Measurements from ENCODE around the gene SLC27A4. TPM values are rescaled to one million over a fixed set of nuclear protein-coding genes. Genes with fewer than 3 reads are reported as not detected.

Gene SLC27A4
- total and polyA plus RNA-seq, 2 donors (not counting 1 experiment from before 2014, with no cell fraction given): 10.0 to 12.9 TPM

- intact Hi-C loops (cut with micrococcal nuclease): no loop called here
- CTCF ChIA-PET: no interaction called here
- no CpG with 5 or more reads among the region's 4 CpGs for WGBS (ENCODE audit: insufficient coverage)
Measured at GRCh38 chr9:128314697-128315096, 25.6 kb upstream of the SLC27A4 start.

GRCh38 chr9:128316421-128316820 is 23.9 kb upstream of the SLC27A4 start:
- Histone ChIP-seq H2AFZ (ENCODE audit: insufficient read depth, low read depth, low read length, poor library complexity, severe bottlenecking) (no peak overlapping the region), H3K4me1 (ENCODE audit: control insufficient read depth in 2 of 2, insufficient read depth in 2 of 2, low read length in 2 of 2) (peaks cover 2 to 3% of the 10 kb centered on the region in 2 donors), H3K4me3 (ENCODE audit: control extremely low read depth in 1 of 5, extremely low read depth in 1 of 5, insufficient read depth in 1 of 5, low read depth in 2 of 5, low read length in 4 of 5) (no peak overlapping the region), H3K4me2 (replicated peaks; ENCODE audit: low read depth, low read length, poor library complexity, severe bottlenecking) (no peak overlapping the region), H3K9ac (ENCODE audit: low read length) (no peak overlapping the region), H4K20me1 (ENCODE audit: control insufficient read depth, insufficient read depth, low read length, poor library complexity, severe bottlenecking) (no peaks in the 10 kb centered on the region), H3K27ac (ENCODE audit: low read length in 2 of 2) (no peak overlapping the region), H3K36me3 (replicated peaks in 1 of 2; ENCODE audit: control extremely low read depth in 1 of 2, control insufficient read depth in 1 of 2, extremely low read depth in 1 of 2, insufficient read depth in 2 of 2, low read length in 1 of 2) (peaks cover 0 to 42% of the 10 kb centered on the region in 2 experiments), H3K79me2 (ENCODE audit: control insufficient read depth, insufficient read depth, low read length) (peaks cover 2% of the 10 kb centered on the region), H3K27me3 (replicated peaks in 1 of 4; ENCODE audit: control extremely low read depth in 1 of 4, control insufficient read depth in 3 of 4, insufficient read depth in 4 of 4, low read length in 3 of 4) (no peaks in the 10 kb centered on the region), H3K9me3 (ENCODE audit: control extremely low read depth in 1 of 3, control insufficient read depth in 2 of 3, insufficient read depth in 1 of 3, low read length in 2 of 3) (no peaks in the 10 kb centered on the region)
- ChIA-PET CTCF (no interaction called here), POLR2A (no interaction called here)
- Mint-ChIP-seq H3K4me1 (no peaks in the 10 kb centered on the region), H3K9me3 (ENCODE audit: insufficient read depth) (no peaks in the 10 kb centered on the region), H3K4me3 (no peak overlapping the region), H3K27ac (no peak overlapping the region), H3K27me3 (no peaks in the 10 kb centered on the region)
- WGBS (ENCODE audit: insufficient coverage): 89% methylated on average over 8 of the region's 9 CpGs
- intact Hi-C loops (cut with micrococcal nuclease): no loop called here
- DNase-seq (no peak), ATAC-seq (ENCODE audit: low read depth) (no peak)
- TF ChIP-seq CTCF (IDR thresholded peaks at IDR 0.05): no peak
- TF ChIP-seq EZH2 (IDR thresholded peaks at IDR 0.05; ENCODE audit: borderline replicate concordance, insufficient read depth, low read depth, low read length, poor library complexity, severe bottlenecking): no peak

More at GRCh38 chr9:128314697-128315096, 25.6 kb upstream of the SLC27A4 start:
- no peak for ATAC-seq (ENCODE audit: low read depth)
- Mint-ChIP-seq H3K27me3 (no peaks in the 10 kb centered on the region), H3K9me3 (ENCODE audit: insufficient read depth) (no peaks in the 10 kb centered on the region), H3K27ac (no peak overlapping the region), H3K4me3 (no peak overlapping the region), H3K4me1 (no peaks in the 10 kb centered on the region)
- DNase-seq: no peak
- Histone ChIP-seq H3K36me3 (replicated peaks in 1 of 2; ENCODE audit: control extremely low read depth in 1 of 2, control insufficient read depth in 1 of 2, extremely low read depth in 1 of 2, insufficient read depth in 2 of 2, low read length in 1 of 2) (peaks cover 0 to 50% of the 10 kb centered on the region in 2 experiments), H3K4me3 (ENCODE audit: control extremely low read depth in 1 of 5, extremely low read depth in 1 of 5, insufficient read depth in 1 of 5, low read depth in 2 of 5, low read length in 4 of 5) (no peak overlapping the region), H3K9me3 (ENCODE audit: control extremely low read depth in 1 of 3, control insufficient read depth in 2 of 3, insufficient read depth in 1 of 3, low read length in 2 of 3) (no peaks in the 10 kb centered on the region), H2AFZ (ENCODE audit: insufficient read depth, low read depth, low read length, poor library complexity, severe bottlenecking) (no peak overlapping the region), H3K4me1 (ENCODE audit: control insufficient read depth in 2 of 2, insufficient read depth in 2 of 2, low read length in 2 of 2) (no peaks in the 10 kb centered on the region), H3K9ac (ENCODE audit: low read length) (no peak overlapping the region), H3K27ac (ENCODE audit: low read length in 2 of 2) (no peak overlapping the region), H3K79me2 (ENCODE audit: control insufficient read depth, insufficient read depth, low read length) (no peaks in the 10 kb centered on the region), H4K20me1 (ENCODE audit: control insufficient read depth, insufficient read depth, low read length, poor library complexity, severe bottlenecking) (no peaks in the 10 kb centered on the region), H3K4me2 (replicated peaks; ENCODE audit: low read depth, low read length, poor library complexity, severe bottlenecking) (no peak overlapping the region), H3K27me3 (replicated peaks in 1 of 4; ENCODE audit: control extremely low read depth in 1 of 4, control insufficient read depth in 3 of 4, insufficient read depth in 4 of 4, low read length in 3 of 4) (no peaks in the 10 kb centered on the region)
- POLR2A ChIA-PET: no interaction called here
- TF ChIP-seq EZH2 (IDR thresholded peaks at IDR 0.05; ENCODE audit: borderline replicate concordance, insufficient read depth, low read depth, low read length, poor library complexity, severe bottlenecking): no peak
- TF ChIP-seq CTCF (IDR thresholded peaks at IDR 0.05): no peak
